D721Med (cell line): ENCODE data around the gene EPM2AIP1.

Source experiments
- DNase-seq: peaks from one replicate; pipeline ENCODE4 v3.0.0; 2011; ENCODE audit warnings: low spot score; ENCODE audit not compliant: insufficient read length
- FAIRE-seq: peaks from 2 replicates; lab custom pipeline; 2011; peaks lifted over from hg19 to GRCh38; lab: Jason Lieb, UNC
- TF ChIP-seq, protein P1 (sequence below): IDR thresholded peaks from 2 replicates; pipeline ENCODE4 v1.5.1; 2012; ENCODE audit warnings: mild to moderate bottlenecking, control low read depth; ENCODE audit not compliant: insufficient read depth; ENCODE audit errors: missing control alignments

Gene EPM2AIP1

DNA sequence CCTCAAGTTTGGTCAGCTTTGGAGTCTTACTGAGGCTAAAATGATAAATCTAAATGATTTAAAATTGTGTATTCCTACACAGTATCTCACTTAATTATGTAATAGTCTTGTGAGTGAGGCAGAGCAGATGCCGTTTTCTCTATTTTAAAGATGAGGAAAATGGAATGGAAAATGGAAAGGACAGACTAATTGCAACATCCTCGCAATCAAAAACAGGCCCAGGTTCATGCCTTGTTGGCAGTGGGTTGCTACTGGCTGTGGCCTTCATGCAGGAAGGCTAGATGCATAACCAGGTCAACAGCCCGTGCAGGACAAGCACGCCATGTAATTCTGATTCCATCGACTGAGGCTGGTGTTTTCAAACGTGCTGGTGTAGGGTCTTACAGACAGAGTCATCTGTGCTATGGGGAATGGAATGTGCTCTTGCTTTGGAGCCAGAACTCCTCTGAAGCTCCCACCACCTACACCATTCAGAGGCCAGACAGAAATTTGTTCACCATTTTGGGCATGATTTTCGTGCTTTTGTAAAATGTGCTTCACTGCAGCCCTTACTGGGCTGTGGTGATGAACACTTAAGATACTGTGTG lies 38.3 kb upstream of the EPM2AIP1 start:
- no peak for FAIRE-seq
- TF ChIP-seq, protein P1, sequence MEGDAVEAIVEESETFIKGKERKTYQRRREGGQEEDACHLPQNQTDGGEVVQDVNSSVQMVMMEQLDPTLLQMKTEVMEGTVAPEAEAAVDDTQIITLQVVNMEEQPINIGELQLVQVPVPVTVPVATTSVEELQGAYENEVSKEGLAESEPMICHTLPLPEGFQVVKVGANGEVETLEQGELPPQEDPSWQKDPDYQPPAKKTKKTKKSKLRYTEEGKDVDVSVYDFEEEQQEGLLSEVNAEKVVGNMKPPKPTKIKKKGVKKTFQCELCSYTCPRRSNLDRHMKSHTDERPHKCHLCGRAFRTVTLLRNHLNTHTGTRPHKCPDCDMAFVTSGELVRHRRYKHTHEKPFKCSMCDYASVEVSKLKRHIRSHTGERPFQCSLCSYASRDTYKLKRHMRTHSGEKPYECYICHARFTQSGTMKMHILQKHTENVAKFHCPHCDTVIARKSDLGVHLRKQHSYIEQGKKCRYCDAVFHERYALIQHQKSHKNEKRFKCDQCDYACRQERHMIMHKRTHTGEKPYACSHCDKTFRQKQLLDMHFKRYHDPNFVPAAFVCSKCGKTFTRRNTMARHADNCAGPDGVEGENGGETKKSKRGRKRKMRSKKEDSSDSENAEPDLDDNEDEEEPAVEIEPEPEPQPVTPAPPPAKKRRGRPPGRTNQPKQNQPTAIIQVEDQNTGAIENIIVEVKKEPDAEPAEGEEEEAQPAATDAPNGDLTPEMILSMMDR: no peak
- DNase-seq: no peak

DNA sequence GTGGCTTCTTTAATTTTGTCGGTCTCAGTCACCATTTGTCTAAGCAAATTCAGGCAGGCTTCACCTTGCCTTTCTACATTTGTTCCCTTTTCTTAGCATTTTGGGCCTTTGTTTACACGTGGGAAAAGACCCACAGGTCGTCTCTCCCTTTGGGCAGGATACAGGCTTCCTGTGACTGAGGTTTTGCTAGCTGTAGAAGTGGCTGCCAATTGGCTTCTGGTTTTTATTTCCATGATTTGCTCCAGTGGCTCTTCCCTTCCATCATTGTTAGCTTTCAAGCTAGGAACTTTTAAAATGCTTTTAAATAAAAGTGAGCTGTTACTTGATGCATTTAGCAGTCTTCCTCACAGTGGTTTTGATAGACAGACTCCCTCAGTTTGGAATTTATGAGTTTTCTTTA lies 37.7 kb upstream of the EPM2AIP1 start:
- DNase-seq (no peak), FAIRE-seq (no peak)
- TF ChIP-seq, protein P1: no peak

DNA sequence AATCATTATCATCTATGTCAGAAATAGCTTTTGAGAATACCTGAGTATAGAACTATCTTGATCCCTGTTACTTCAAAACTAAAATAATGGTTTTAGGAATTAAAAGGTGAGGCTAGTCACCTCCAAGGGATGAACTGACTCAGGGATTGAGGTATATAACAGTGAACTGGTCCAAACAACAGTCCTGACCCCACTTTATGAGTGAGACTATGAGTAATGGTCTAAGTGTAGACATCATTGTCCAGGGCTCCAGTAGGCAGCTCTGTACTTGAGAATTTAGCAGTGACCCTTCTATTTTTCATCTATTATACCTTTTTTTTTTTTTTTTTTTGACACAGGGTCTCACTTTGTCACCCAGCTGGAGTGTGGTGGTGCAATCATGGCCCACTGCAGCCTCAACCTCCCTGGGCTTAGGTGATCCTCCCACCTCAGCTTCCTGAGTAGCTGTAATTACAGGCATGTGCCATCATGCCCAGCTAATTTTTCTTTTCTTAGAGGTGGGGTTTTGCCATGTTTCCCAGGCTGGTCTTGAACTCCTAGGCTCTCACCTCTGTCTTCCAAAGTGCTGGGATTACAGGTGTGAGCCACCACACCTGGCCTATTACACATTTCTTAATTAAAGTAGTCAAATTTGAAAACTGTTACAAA lies 36.7 kb upstream of the EPM2AIP1 start:
- DNase-seq (no peak), FAIRE-seq (no peak)
- TF ChIP-seq, protein P1: no peak

DNA sequence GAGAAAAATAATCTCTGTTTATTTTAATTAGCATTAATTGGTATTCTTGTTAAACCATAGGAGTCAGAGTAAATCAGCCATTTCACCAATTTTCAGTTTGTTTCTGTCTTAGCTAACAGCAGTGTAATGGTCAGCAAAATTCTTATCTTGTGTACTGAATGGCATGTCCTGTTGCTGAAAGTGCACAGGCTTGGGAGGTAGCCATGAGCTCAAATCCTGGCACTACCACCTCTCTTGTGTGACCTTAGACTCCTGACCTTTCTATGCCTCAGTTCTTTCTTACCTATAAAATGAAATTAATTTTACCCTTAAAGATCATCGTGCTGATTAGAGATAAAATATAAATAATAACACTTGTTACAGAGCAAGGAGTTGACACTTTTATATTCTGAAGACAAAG lies 36.2 kb upstream of the EPM2AIP1 start:
- TF ChIP-seq, protein P1: no peak
- FAIRE-seq (no peak), DNase-seq (no peak)

DNA sequence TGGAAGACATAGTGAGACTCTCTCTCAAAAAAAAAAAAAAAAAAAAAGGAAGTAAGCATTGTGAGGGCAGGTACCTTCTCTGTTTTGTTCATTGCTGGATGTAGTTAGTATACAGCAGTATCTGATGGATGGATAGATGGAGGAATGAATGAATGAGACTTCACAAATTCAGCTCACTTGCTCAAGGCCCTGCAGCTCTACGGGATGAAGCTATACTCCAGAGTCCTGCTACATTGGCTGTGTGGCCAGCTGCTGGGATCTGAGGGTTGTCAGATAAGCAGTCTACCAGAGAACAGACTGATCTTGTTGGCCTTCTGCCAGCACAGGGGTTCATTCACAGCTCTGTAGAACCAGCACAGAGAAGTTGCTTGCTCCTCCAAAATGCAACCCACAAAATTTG lies 35.4 kb upstream of the EPM2AIP1 start:
- FAIRE-seq (no peak), DNase-seq (no peak)
- TF ChIP-seq, protein P1: no peak

DNA sequence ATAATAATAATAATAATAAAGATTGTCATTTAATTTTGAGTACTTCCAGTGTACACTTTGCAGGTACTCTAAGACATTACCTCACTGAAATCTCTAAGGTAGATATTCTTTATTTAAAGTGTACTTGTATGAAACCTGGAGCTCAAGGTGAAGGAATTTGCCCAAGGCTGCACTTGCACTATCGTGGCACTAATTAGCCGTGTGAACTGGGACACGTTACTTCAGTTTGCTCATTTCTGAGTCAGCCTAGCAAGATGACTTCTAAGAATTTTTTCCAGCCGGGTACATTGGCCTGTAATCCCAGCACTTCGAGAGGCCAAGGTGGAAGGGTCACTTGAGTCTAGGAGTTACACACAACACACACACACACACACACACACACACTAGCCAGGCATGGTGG lies 33.9 kb upstream of the EPM2AIP1 start:
- TF ChIP-seq, protein P1: no peak
- DNase-seq (no peak), FAIRE-seq (no peak)
